Superior temporal gyrus (tissue), 1 donor: ENCODE measurements around the gene RANBP9.
A peak's percentile ranks its signal among the peaks of the same experiment; 100 is the strongest.

Experiments
- DNase-seq: peaks from one replicate; pipeline ENCODE4 v3.0.0-alpha.2; 2016; ENCODE audit errors: extremely low spot score

Gene RANBP9

DNA sequence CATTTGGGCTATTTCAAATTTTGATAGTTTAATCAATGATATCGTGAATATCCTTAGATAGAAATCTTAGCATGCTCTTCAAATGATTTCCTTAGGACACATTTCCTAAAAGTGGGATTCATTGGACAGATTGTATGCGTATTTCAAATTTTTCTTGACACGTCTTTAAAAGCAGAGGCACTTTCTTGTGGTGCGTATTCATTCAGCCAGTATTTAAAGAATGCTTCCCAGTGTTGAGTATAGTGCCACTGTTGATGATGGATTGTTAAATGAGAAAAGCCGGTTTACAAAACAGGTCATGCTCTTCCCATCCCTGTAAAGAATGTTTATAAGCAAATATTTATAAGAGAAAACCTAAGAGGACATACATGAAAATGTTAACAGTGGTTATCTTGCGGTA lies 111.6 kb downstream of the RANBP9 start:
- no peak for DNase-seq

DNA sequence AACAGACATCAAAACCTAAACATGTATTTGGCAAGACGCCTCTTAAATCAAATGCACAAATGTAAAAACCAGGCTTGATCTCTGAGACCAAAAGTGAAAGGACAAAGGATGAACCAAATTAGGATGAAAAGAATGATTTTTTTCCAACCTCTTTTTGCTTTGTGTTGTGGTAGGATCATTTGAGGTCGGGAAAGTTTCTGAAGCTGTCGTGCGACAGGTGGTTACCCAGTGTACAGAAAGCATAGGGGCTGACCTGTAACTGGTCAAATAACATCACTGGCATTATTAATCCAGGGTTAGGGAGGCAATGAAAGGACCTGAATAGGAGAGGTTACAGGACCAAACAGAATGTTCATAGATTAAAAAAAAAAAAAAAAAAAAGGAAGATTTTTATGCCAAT lies 114.6 kb downstream of the RANBP9 start:
- no peak for DNase-seq

DNA sequence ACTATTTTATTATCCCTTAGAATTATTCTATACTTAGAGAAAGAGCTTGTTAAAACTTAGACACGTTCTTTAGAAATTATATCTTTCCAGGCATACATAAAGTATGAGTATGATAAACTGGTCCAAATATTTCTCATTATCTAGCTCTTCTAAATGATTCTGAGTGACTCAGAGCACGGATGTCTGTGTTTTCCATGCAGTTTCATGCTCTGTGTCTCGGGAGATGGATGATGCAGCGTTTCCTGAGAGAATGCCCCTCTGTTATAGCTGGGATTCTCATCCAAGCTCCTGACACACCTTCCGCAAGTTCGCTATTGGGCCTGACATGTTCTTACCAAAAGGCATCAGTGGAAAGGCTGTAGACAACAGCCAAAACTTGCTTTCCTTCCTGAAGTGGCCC lies 117.9 kb downstream of the RANBP9 start:
- no peak for DNase-seq

DNA sequence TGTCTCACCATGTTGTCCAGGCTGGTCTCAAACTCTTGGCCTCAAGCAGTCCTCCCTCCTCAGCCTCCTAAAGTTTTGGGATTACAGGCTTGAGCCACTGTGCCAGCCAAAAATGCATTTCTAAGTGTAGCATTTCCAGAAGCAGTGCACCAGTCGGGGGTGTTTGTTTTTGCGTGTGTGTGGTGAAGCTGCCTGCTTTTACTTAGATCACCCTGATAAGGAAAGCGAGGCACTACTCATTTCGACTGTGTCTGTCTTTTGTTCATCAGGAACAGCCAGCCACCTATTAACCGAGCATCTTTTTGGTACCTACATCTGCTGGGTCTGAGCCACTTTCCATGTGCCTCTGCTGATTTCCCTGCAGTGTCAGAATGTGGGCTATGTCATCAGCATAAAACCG lies 118.5 kb downstream of the RANBP9 start:
- no peak for DNase-seq

DNA sequence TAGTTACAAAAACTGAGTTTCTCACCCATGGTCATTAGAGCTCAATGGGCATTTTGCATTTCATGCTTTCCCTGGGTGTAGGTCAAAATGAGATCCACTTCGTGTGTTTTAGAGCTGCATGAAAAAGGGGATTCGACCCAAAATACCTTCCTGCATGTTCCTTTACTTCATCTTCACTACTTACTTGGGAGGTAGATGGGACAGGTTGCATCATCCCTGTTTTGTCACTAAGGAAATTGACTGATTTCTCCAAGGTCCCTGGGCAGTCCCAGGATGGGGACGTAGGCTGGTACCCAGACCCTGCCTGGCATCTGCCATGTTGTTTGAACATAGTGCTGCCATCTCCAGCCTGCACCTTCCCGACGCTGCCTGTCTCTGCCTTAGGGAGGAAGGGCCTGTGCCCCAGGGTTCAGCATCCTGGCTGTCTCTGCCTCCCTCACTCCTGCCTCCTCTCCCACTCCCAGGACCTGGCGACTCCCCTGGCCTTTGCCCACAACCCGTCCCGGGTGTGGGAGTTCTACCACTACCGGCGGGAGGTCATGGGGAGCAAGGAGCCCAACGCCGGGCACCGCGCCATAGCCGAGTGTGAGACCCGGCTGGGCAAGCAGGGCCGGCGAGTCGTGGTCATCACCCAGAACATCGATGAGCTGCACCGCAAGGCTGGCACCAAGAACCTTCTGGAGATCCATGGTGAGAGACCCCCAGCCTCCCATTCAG lies 120.3 kb downstream of the RANBP9 start:
- no peak for DNase-seq

DNA sequence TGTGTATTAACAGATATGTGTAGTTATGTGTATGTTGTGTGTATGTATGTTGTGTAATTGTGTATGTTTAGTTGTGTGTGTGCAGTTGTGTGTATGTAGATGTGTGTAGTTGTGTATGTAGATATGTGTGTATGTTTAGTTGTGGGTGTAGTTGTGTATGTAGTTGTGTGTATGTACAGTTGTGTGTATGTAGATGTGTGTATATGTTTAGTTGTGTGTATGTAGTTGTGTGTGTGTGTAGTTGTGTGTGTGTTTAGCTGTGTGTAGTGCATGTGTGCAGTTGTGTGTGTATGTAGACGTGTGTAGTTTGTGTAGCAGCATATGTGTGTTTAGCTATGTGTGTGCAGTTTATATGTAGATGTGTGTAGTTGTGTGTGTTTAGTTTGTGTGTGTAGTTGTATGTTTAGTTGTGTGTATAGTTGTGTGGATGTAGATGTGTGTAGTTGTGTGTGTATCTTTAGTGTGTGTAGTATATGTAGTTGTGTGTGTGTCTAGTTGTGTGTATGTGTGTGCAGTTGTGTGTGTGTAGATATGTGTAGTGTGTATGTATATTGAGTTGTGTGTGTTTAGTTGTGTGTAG lies 121.0 kb downstream of the RANBP9 start:
- DNase-seq, result no peak

DNA sequence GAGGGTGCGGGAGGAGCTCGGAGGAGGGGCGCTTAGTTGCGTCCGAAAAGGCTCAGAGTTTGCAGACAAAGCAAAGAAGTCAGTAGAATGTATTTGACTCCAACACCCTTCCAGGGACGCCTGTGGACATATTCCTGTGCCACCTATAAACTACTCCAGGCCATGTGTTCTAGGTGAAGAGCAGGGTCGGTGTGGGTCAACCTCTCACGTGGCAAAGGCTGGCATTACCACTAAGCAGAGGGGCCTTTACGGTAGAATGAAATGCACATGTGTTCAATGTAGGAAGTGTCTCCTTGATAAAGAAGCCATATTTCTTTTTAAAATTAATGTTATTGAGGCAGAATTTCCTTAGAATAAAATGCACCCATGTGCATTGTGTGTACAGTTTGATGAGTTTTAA lies 121.8 kb downstream of the RANBP9 start:
- no peak for DNase-seq

DNA sequence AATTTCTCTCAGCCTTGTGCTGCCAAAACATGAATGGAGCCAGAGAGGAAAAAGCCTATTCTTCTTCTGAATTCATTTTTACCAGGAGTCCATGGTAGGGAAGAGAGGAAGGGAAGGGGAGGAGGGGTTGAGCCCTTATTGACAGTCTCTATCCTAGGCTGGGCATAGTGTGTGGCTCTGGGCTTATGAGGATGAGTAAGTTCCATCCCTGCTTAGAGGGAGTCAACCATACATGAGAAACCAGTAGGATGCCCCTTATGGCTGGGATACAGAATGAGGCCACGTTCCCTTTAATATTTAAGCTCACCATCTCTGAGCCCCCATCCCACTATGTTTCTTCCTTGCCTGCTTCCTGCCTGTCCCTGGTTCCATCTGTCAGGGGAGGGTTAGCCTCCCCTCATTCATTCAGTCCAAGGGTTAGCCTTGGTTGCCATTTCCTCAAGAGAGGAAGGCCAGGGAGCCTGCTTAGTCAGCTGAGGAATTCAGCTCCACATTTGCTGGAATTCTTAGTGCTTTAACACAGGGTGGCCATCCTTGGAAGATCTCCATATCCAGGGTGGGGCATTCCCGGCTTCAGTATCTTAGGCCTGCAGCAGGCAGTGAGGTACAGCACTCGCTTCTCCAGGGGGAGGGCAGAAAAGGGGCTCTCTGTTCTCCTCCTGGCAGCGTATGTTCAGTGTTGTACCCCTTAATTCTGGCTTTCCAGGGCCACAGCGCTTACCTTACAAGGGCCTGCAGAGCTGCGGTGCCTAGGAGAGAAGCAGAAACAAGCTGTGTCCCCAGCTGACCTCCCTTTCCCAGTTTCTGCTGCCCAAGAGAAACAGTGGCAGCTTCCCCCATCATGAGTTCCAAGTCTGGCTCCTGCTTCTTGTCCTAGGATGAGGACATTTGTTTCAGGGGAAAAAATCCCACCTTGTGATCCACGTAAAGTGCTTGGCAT lies 124.8 kb downstream of the RANBP9 start:
- DNase-seq, result no peak

DNA sequence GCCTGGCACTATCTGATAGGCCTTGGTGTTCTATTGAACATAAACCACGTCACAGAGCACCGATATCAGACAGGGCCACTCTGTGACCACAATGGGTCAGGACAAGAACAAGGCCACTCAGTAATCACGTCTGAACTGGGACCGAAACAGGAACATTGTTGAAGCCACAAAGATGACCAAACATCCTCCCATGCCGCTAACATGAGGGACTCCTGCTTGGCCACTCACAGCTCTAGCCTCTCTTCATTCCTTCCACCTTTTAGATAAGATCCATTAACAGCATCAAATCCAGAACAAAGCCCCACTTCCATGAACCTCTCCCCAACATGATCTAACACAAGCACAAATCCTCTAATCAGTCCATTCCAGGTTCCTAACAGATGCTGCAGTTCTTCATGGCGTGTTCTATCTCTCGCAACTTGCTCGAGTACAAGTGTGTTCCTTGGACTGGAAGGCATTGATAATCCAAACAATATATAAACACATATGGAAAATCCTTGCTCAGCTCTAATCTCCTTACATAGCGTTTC lies 129.9 kb downstream of the RANBP9 start:
- no peak for DNase-seq

DNA sequence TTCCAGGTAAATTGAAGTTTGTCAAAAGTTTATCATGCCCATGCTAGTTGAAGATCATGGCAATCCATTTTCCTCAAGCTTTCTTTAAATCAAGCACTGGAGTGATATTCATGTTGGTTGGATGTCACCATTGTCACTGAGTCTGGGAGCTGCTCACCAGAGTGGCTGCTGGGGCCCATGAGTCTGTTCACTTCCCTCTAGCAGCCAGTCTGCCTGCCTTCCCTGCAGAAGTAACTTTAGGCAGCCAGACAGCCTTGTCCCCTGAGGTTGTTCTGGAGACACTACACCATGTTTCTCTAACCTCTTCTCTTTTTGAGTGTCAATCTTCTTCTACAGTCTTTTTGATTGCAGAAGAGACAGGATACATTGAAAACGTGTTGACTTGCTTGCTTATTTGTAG lies 131.7 kb downstream of the RANBP9 start:
- no peak for DNase-seq

DNA sequence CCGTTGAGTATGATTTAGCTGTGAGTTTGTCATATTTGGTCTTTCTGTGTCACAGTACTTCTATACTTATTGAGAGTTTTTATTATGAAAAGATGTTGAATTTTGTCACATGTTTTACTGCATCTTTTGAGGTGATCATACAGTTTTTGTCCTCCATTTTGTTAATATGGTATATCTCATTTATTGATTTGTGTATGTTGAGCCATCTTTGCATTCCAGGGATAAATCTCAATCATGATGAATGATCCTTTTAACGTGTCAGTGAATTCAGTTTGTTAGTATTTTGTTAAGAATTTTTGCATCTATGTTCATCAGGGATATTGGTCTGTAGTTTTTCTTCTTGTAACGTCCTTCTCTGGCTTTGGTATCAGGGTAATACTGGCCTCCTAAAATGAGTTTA lies 133.7 kb downstream of the RANBP9 start:
- DNase-seq, result no peak

DNA sequence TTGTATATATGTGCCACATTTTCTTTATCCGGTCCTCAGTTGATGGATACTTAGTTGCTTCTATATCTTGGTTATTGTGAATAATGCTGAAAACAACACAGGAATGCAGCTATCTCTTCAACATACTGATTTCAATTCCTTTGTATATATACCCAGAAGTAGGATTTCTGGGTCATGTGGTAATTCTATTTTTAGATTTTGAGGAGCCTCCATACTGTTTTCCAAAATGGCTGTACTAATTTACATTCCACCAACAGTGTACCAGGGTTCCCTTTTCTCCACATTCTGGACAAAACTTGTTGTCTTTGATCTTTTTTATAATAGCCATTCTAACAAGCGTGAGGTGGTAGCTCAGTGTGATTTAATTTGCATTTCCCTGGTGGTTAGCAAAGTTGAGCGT lies 135.6 kb downstream of the RANBP9 start:
- no peak for DNase-seq

DNA sequence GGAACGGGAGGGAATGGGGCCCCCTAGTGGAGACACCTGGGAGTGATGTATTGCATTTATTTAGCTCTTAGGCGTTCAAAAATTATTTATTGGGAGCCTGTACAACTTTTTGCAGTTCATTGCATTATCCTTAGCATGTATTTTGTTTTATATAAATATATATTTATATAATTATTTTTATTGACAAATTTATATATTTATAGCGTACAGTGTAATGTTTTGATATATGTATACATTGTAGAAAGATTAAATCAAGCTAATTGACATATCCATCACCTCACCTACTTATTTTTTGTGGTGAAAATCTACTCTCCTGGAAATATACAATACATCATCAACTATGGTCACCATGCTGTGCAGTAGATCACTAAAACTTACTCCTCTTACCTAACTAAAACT lies 136.3 kb downstream of the RANBP9 start:
- DNase-seq, result peak; percentile 83

DNA sequence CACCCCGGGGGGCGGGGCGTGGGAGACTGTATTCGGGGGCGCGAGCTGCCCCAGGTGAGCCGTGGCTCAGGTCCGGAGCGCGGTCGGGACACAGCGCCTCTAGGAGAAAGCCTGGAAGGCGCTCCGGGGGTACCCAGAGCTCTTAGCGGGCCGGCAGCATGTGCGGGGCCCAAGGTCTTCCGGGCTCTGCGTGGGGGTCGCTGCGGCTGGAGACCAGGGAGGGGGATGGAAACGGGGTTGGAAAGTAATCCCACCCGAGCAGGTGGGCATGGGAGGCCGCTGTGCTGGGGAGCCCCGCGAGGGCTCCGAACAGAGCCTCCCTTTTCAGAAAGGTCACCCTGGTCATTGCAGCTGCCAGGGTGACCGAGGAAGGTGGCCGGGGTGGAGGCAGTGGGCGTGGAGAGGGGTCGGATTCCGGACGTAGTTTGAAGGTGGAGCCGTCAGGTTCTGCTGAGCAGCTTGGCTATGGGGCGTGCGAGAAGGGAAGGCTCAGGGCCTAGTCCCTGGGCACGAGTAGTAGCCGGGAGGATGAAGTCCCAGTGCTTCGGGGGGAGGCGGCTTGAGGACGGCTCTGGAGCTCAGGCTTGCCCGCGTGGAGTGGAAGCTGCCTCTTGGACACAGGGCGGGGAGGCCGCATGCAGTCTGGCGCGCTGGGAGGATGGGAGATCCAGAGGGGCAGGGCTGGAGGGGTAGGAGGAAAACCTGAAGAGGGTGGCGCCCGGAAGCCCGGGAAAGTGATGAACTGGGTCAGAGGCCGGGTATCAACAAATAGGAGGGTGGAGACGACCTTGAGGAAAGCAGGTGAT lies 136.9 kb downstream of the RANBP9 start, which contains the start of gene SIRT5:
TSS of gene SIRT5 (plus strand) at position 31 of the 806 bp plus-strand sequence. CDS start 9,510 bp downstream, outside the sequence.
- peak; percentile 61 for DNase-seq

DNA sequence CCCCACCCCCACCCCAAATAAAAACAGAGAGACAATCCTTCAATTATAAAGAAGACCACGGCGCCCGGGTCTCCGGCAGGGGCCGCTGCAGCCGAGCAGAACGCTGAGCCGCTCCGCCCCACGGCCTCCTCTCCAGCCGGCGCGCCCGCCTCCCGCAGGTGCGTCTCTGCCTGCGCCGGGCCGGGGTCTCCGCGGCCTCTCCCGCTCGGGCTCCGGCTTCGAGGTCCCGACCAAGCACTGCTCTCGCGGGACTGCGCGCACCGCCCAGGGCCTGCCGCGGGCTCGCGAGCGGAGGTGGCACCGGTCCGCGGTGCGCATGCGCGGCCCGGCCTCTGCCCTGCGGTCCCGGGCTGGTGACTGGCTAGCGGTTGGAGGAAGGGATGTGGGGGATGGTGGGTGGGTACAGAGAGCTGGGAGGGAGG lies 137.5 kb downstream of the RANBP9 start:
- DNase-seq, result peak; percentile 80

DNA sequence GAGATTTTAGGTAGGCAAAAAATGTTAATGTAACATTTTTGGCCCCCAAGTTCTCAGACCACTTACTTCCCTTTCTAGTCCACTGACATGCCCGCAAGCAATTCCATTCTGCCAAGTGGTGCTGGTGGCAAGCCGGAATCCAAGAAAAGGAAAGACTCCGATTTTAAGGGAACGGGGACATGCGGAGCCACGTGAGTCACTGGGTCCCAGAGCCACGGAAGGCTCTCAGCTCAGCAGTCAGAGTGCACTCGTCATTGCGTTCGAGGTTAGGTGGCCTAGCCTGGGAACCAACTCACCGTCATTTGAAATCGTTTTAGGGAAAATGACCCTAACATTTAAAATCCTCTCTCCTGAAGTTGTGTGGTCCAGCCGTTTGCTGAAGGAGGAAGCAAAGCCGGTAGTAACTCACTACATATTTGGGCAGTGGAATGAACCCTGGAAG lies 137.9 kb downstream of the RANBP9 start:
- DNase-seq, result peak; percentile 58

DNA sequence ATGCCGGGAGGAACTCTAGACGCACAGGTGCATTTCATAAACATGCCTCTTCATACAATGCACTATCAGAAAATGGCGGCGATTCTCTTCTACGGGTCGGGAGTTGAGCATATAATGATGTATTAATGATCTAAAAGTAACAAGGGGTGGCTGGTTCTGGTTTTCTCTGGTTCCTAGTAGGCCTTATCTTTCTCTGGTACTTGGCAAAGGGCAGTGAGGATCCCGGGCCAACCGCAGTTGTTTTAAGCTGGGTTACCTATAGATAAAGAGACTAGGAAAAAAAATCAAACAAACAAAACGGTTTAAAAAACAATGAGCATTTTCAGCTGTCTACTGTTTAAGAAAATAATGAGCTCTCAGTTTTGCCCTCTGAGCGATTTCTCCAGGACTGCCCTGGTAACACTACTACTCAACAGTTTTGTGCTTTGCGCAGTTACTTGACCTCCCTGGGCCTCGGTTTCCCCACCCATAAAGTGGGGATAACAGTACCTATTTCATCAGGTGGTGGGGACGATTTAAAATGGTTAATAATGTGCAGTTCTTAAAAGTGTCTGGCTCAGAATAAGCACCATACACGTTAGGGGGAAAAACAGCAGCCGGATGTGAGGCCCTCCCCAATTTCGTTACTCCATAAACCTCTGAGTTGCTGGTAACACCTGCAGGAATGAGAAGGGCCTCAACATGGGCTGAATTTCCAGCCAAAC lies 138.5 kb downstream of the RANBP9 start:
- no peak for DNase-seq

DNA sequence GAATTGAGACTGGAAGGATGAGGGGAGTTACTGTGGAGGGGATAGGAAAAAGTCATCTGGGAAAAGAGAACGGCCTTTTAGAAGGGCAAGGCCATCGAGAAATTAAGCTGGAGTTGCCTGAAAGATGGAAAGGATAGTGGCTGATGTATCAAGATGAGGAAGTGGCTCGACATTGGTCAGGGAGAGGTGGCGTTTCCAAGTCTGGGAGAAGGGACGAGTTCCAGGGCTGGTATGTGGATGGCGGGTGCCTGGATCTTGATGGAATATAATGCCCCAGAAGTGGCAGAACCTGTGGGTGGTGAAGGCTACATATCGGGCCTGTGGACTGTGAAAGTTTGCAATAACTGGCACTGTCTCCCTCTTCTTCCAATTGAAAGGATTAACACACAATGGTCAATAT lies 139.4 kb downstream of the RANBP9 start:
- no peak for DNase-seq
